HG02642 (cell line): ENCODE measurements around the gene SPINT3.

Experiments
- ATAC-seq: cut with Tn5 transposase; IDR thresholded peaks from one replicate; pipeline ENCODE4 v1.9.1; 2021; ENCODE audit warnings: mild to moderate bottlenecking; ENCODE audit not compliant: unreplicated experiment, poor library complexity

SPINT3 gene

DNA sequence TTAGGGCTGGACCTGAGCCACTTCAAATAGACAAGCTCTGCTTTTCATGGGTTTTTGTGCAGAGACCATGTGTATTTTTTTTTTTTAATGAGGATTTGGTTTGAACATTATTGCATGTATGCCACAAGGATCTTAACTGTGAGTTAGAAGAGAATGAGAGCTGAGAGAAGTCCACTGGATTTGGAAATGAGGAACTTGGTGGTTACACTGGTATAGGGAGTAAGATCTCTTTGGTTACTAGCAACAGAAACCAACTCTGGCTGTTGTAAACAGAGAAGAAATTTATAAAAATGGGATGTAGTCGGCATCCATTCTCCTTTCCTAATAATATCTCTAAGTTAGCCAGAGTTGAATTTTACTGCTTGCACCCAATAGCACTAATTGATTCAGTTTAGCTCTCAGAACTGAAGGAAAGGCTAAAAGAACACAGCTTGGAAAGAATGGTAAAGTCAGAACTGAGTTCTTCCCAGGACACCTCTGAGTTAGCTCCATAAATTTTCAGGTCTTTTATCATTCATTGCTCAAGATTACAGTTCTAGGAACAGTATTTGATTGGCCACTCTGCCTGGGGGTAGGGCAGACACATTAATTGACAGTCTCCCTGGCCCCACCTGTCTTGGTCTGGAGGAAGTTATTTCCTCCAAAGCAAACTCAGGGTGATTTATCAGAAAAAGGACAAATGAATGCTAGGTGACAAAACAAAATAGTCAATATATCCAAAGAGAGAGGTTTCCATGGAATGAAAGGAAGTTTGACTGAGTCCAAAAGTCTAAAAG is 49.7 kb downstream of the SPINT3 start:
- ATAC-seq = no peak

DNA sequence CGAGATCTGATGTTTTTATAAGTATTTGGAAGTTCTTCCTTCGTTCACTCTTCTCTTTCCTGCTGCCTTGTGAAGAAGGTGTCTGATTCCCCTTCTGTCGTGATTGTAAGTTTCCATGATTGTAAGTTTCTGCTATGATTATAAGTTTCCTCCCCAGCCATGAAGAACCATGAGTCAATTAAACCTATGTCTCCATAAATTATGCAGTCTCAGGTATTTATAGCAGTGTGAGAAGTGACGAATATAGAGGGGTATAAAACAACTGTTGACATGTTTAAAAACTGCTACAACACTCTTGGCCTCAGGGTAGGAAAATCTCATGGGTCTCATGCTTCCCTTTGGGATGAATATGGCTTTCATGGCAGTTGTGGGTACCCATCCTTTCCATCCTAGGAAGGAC is 51.7 kb downstream of the SPINT3 start:
- no peak for ATAC-seq

DNA sequence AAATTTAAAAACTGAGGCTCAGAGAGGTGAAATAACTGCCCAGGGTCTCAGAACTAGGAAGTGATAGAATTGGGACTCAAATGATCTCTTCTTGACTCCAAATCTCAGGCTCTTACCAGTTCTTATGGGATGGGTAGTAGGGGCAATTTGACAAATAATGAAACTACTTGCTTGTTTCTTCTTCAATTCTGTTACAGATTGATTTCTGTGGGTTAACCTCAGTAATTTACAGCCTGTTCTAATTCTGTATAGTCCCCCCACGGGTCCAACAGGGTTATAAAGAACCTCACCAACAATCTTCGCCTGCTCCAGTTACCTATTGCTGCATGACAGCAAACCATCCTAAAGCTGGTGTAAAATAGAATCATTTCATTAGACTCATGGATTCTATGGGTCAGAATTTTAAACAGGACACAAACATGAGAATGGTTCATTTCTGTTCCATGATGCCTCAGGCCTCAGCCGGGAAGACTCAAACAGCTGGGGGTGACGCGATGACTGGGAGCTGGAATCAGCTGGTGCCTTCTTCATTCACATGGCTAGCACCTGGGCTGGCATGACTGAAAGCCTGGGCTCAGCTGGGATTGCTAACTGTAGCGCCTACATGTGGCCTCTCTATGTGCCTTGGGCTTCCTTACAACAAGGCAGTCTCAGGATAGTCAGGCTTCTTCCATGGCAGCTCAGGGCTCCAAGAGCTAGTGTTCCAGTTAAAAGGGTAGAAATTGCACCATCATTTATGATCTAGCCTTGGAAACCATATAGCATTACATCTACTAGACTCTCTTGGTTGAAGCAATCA is 52.5 kb downstream of the SPINT3 start:
- ATAC-seq = no peak
